Coronary artery (tissue), 2 donors: Measurements from ENCODE around the gene MAST3.

Source experiments
- DNase-seq: peaks from one replicate; pipeline ENCODE4 v3.0.0-alpha.2; 2017; ENCODE audit warnings: low spot score
- H3K27ac ChIP-seq, 2 donors: fragments of 200-600 bp; sonication (generic); one replicate each; pipeline ENCODE4 v1.5.1; 2016 to 2019
- H3K4me3 ChIP-seq: fragments of 200-600 bp; sonication (generic); 2 replicates; pipeline ENCODE4 v1.5.1; 2016; ENCODE audit warnings: mild to moderate bottlenecking, moderate library complexity
- CTCF ChIP-seq: fragments of 200-600 bp; sonication (generic); IDR thresholded peaks from one replicate; pipeline ENCODE4 v1.5.1; 2019; ENCODE audit warnings: antibody characterized with exemption

The MAST3 gene

GRCh38 chr19:18193388-18194180 lies 96.0 kb downstream of the MAST3 start:
- H3K27ac ChIP-seq = peak overlapping the region; percentile 82 to 94

GRCh38 chr19:18194181-18194530 lies 96.6 kb downstream of the MAST3 start:
- TF ChIP-seq CTCF = no peak
- H3K4me3 ChIP-seq = peak overlapping the region; percentile 91
- no peak for DNase-seq
- peak overlapping the region in 1 of 2 donors; percentile 15 for H3K27ac ChIP-seq

More at GRCh38 chr19:18193388-18194180, 96.0 kb downstream of the MAST3 start:
- peak overlapping the region; percentile 91 for H3K4me3 ChIP-seq
- no peak for TF ChIP-seq CTCF
- peak; percentile 82 for DNase-seq

DNA sequence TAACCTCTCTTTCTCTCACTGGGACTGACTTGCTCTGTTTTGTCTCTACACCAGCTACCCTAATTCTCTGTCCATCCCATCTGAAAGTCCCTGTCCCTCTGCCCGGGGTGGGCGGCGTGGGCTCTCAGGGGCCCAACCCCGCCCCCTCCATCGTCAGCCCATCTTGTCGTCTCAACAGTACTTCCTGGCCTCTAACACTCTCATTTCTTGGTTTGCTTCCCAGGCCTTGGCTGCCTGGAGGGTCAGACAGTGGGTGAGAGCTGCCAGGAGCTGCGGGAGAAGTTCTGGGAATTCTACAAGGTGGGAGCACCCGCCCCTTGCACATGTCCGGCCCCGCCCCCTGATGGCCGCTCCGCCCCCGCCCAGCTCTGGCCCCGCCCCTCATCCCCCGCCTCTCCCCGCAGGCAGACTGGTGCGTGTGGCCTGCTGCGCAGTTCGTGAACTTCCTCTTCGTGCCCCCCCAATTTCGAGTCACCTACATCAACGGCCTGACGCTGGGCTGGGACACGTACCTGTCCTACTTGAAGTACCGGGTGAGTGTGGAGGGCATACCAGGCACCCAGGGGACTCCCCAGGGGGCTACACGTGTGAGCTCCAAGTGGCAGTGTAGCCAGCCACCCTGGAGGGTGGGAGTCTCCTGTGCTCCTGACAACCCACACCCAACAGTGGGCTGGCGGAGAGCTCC lies 97.1 kb downstream of the MAST3 start:
- no peak for DNase-seq
- no peak for TF ChIP-seq CTCF
- peak overlapping the region; percentile 91 for H3K4me3 ChIP-seq
- H3K27ac ChIP-seq = peak overlapping the region in 1 of 2 donors; percentile 15

GRCh38 chr19:18196511-18196845 lies 98.9 kb downstream of the MAST3 start:
- DNase-seq = no peak
- Histone ChIP-seq H3K27ac (no peak overlapping the region), H3K4me3 (no peak overlapping the region)
- TF ChIP-seq CTCF = no peak

- Histone ChIP-seq H3K4me3 (no peak overlapping the region), H3K27ac (no peak overlapping the region)
- no peak for DNase-seq
- TF ChIP-seq CTCF = no peak
Measured at GRCh38 chr19:18197306-18197705, 99.7 kb downstream of the MAST3 start.

GRCh38 chr19:18197941-18198340 lies 100.4 kb downstream of the MAST3 start:
- TF ChIP-seq CTCF = no peak
- Histone ChIP-seq H3K4me3 (no peak overlapping the region), H3K27ac (no peak overlapping the region)
- no peak for DNase-seq

GRCh38 chr19:18198374-18198773 lies 100.8 kb downstream of the MAST3 start:
- no peak for TF ChIP-seq CTCF
- no peak overlapping the region for H3K4me3 ChIP-seq

More at GRCh38 chr19:18198374-18198773, 100.8 kb downstream of the MAST3 start:
- no peak for DNase-seq
- H3K27ac ChIP-seq = no peak overlapping the region
